ENCODE results near the gene MICALL1. TPM values are rescaled to one million over a fixed set of nuclear protein-coding genes. Genes with fewer than 3 reads are reported as not detected.
A peak's percentile ranks its signal among the peaks of the same experiment; 100 is the strongest.

Gene MICALL1
- total RNA-seq, 4 donors from 2014 or later, result 14.4 to 29.4 (median 21.1) TPM

- TF ChIP-seq, protein P1, sequence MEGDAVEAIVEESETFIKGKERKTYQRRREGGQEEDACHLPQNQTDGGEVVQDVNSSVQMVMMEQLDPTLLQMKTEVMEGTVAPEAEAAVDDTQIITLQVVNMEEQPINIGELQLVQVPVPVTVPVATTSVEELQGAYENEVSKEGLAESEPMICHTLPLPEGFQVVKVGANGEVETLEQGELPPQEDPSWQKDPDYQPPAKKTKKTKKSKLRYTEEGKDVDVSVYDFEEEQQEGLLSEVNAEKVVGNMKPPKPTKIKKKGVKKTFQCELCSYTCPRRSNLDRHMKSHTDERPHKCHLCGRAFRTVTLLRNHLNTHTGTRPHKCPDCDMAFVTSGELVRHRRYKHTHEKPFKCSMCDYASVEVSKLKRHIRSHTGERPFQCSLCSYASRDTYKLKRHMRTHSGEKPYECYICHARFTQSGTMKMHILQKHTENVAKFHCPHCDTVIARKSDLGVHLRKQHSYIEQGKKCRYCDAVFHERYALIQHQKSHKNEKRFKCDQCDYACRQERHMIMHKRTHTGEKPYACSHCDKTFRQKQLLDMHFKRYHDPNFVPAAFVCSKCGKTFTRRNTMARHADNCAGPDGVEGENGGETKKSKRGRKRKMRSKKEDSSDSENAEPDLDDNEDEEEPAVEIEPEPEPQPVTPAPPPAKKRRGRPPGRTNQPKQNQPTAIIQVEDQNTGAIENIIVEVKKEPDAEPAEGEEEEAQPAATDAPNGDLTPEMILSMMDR (IDR thresholded peaks at IDR 0.05 in 4 of 5, conservative IDR thresholded peaks at IDR 0.05 in 1 of 5), result no peak
- no peak for TF ChIP-seq POLR2A (IDR thresholded peaks at IDR 0.05)
- DNase-seq (no peak), ATAC-seq (no peak)
- in situ Hi-C loops (cut with MboI; ENCODE audit: low sequenced_read_pairs in 4 of 4), result no loop called here
- intact Hi-C loops (cut with DNase I; ENCODE audit: low total_unique reads), result no loop called here
- Histone ChIP-seq H3K4me1 (peaks cover 0 to 13% of the 10 kb centered on the region in 2 donors), H3K9me3 (no peaks in the 10 kb centered on the region), H3K27ac (no peak overlapping the region), H3K36me3 (peaks cover 0 to 46% of the 10 kb centered on the region in 2 donors), H3K4me3 (no peak overlapping the region), H3K27me3 (no peaks in the 10 kb centered on the region)
These were observed 14.2 kb upstream of the MICALL1 start for GRCh38 chr22:37891926-37892325.

- intact Hi-C loops (cut with DNase I; ENCODE audit: low total_unique reads), result no loop called here
- no peak for ATAC-seq
These were observed 13.3 kb upstream of the MICALL1 start for GRCh38 chr22:37892566-37893335.

DNA sequence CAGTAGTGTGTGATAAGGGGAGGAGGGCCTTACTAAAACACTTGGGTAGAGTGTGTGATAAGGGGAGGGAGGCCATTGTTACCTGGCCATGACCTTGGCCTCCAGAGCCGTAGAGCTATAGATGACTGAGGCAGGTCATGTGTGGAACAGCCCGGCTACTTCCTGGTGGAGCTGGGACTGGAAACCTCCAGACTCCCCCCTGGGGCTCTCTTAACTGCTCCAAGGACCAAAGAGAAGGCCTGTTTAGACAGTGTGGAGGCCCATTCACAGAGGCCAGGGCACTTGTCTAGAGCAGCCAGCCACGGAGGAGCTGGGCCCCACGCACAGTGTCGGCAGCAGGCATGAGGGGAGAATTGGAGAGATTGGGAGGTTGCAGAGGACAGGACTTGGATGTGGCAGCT, 12.5 kb upstream of the MICALL1 start:
- no peaks in the 10 kb centered on the region for H3K27me3 ChIP-seq
- H3K9me3 ChIP-seq, result no peaks in the 10 kb centered on the region
- peaks cover 0 to 13% of the 10 kb centered on the region in 2 donors for H3K4me1 ChIP-seq
- H3K36me3 ChIP-seq, result peaks cover 0 to 29% of the 10 kb centered on the region in 2 donors
- no peak for DNase-seq
- H3K4me3 ChIP-seq, result no peak overlapping the region
- ATAC-seq, result no peak
- intact Hi-C loops (cut with DNase I; ENCODE audit: low total_unique reads) (no loop called here), in situ Hi-C loops (cut with MboI; ENCODE audit: low sequenced_read_pairs in 4 of 4) (no loop called here)
- H3K27ac ChIP-seq, result no peak overlapping the region
- no peak for TF ChIP-seq POLR2A (IDR thresholded peaks at IDR 0.05)
- TF ChIP-seq, protein P1 (IDR thresholded peaks at IDR 0.05 in 4 of 5, conservative IDR thresholded peaks at IDR 0.05 in 1 of 5), result no peak

More at GRCh38 chr22:37892566-37893335, 13.3 kb upstream of the MICALL1 start:
- Histone ChIP-seq H3K9me3 (no peaks in the 10 kb centered on the region), H3K27me3 (no peaks in the 10 kb centered on the region), H3K36me3 (peaks cover 0 to 38% of the 10 kb centered on the region in 2 donors), H3K4me3 (no peak overlapping the region), H3K27ac (no peak overlapping the region), H3K4me1 (peaks cover 0 to 13% of the 10 kb centered on the region in 2 donors)
- no peak for TF ChIP-seq POLR2A (IDR thresholded peaks at IDR 0.05)
- TF ChIP-seq, protein P1 (IDR thresholded peaks at IDR 0.05 in 4 of 5, conservative IDR thresholded peaks at IDR 0.05 in 1 of 5), result no peak
- DNase-seq, result no peak
- in situ Hi-C loops (cut with MboI; ENCODE audit: low sequenced_read_pairs in 4 of 4), result no loop called here

DNA sequence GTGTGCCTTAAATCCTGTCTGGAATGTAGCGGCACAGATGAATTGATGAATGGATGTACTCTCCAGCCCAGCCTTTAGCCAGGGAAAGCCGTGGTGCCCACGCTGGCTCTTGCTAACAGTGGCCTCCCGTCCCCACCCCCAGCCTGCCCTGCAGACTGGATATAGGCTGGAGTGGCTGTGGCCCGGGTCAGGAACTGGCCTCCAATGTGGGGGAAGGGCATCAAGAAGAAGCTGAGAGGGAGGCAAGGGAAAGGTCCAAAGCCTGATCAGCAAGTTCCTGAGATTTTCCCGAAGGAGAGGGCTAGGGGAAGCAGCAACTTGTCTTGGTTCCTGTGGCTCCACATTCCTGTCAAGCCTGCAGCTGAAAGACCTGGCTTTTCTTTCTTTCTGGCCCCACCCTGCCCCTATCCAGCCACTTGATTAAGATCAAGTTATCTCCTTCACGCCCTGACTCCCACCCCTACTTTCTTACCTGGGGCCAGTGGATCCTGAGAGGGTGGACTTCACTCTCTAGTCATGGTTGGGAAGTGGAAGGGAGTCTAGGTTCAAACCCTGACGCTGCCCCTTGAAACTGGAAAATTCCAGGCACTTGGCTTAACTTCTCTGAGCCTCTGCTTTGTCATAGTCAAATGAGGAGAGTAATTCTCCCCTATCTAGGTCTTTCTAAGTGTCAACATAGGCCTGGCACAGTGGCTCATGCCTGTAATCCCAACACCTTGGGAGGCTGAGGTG, 11.0 kb upstream of the MICALL1 start:
- Histone ChIP-seq H3K4me3 (no peak overlapping the region), H3K27me3 (no peaks in the 10 kb centered on the region), H3K4me1 (peaks cover 0 to 13% of the 10 kb centered on the region in 2 donors), H3K36me3 (peaks cover 0 to 15% of the 10 kb centered on the region in 2 donors), H3K27ac (peak overlapping the region in 2 of 4 donors; percentile 22 to 44), H3K9me3 (no peaks in the 10 kb centered on the region)
- no peak for TF ChIP-seq POLR2A (IDR thresholded peaks at IDR 0.05)
- TF ChIP-seq, protein P1 (IDR thresholded peaks at IDR 0.05 in 4 of 5, conservative IDR thresholded peaks at IDR 0.05 in 1 of 5), result no peak
- in situ Hi-C loops (cut with MboI; ENCODE audit: low sequenced_read_pairs in 4 of 4) (no loop called here), intact Hi-C loops (cut with DNase I; ENCODE audit: low total_unique reads) (no loop called here)
- no peak for DNase-seq
- no peak for ATAC-seq
